IMR-90 (cell line): ENCODE measurements around the gene DHRS7B. TPM values are rescaled to one million over a fixed set of nuclear protein-coding genes. Genes with fewer than 3 reads are reported as not detected.

Experiments used
- ATAC-seq: fragments of 200-7000 bp; cut with Tn5 transposase; 2 replicates; pipeline ENCODE4 v1.9.1; 2020; ENCODE audit warnings: low read depth, mild to moderate bottlenecking, moderate library complexity
- BruUV-seq: library from RNA; stranded (reverse); fragments of 400-500 nt; replicated peaks from 2 replicates; lab custom pipeline; 2021; lab: Mats Ljungman, UMichigan
- CTCF ChIA-PET: fragments of 300-600 bp; formaldehyde crosslinking; extraction: SDS; loops from one replicate; lab custom pipeline; 2021; ENCODE audit warnings: antibody characterized with exemption; lab: Yijun Ruan, JAX
- POLR2A ChIA-PET: fragments of 300-600 bp; sonication (Branson Sonifier 250); formaldehyde crosslinking; loops from one replicate; lab custom pipeline; 2022; ENCODE audit warnings: antibody characterized with exemption; ENCODE audit not compliant: unreplicated experiment; lab: Charles Lee
- DNase-seq: peaks from one replicate; pipeline ENCODE4 v3.0.0; 2013
- H2AFZ ChIP-seq: replicated peaks from 2 replicates; pipeline ENCODE3; 2013; ENCODE audit warnings: low read length, mild to moderate bottlenecking; ENCODE audit not compliant: poor library complexity
- H2AK5ac ChIP-seq: 2 replicates; pipeline ENCODE4 v1.6.1; 2013; ENCODE audit warnings: low read depth, low read length, inconsistent platforms
- H2AK9ac ChIP-seq: replicated peaks from 2 replicates; pipeline ENCODE3; 2013; ENCODE audit warnings: mild to moderate bottlenecking, low read depth, low read length, moderate library complexity; ENCODE audit not compliant: poor library complexity
- H2BK120ac ChIP-seq: 2 replicates; pipeline ENCODE4 v1.6.1; 2013; ENCODE audit warnings: low read depth, low read length, inconsistent platforms
- H2BK15ac ChIP-seq: 3 replicates; pipeline ENCODE4 v1.6.1; 2013; ENCODE audit warnings: low read depth, low read length, inconsistent platforms
- H2BK20ac ChIP-seq: 2 replicates; pipeline ENCODE4 v1.6.1; 2013; ENCODE audit warnings: low read depth, mild to moderate bottlenecking, inconsistent platforms, low read length, moderate library complexity
- H2BK5ac ChIP-seq: 2 replicates; pipeline ENCODE4 v1.6.1; 2013; ENCODE audit warnings: mild to moderate bottlenecking, low read depth, low read length, inconsistent platforms; ENCODE audit not compliant: poor library complexity, severe bottlenecking
- H3K14ac ChIP-seq: replicated peaks from 2 replicates; pipeline ENCODE4 v1.6.1; 2013; ENCODE audit warnings: low read depth, low read length, inconsistent platforms
- H3K18ac ChIP-seq: 2 replicates; pipeline ENCODE4 v1.6.1; 2013; ENCODE audit warnings: low read depth, low read length, control low read depth
- H3K23ac ChIP-seq: 2 replicates; pipeline ENCODE4 v1.6.1; 2013; ENCODE audit warnings: low read depth, low read length, inconsistent platforms
- H3K27ac ChIP-seq: 2 replicates; pipeline ENCODE4 v1.5.1; 2013; ENCODE audit warnings: mild to moderate bottlenecking, control low read depth, low read length; ENCODE audit not compliant: insufficient read depth
- H3K27me3 ChIP-seq: 2 replicates; pipeline ENCODE4 v1.6.1; 2013; ENCODE audit warnings: low read length; ENCODE audit not compliant: control insufficient read depth, insufficient read depth
- H3K36me3 ChIP-seq: 2 replicates; pipeline ENCODE4 v1.6.1; 2013; ENCODE audit warnings: low read length, mixed read lengths; ENCODE audit not compliant: control insufficient read depth, insufficient read depth
- H3K4ac ChIP-seq: 2 replicates; pipeline ENCODE4 v1.6.1; 2013; ENCODE audit warnings: low read depth, low read length, inconsistent platforms
- H3K4me1 ChIP-seq: 2 replicates; pipeline ENCODE4 v1.6.1; 2013; ENCODE audit warnings: low read length, mixed read lengths; ENCODE audit not compliant: control insufficient read depth, insufficient read depth
- H3K4me2 ChIP-seq: 2 replicates; pipeline ENCODE4 v1.6.1; 2013; ENCODE audit warnings: low read depth, mild to moderate bottlenecking, control low read depth, low read length, moderate library complexity
- H3K4me3 ChIP-seq: 2 replicates; pipeline ENCODE4 v1.5.1; 2013; ENCODE audit warnings: low read depth, mild to moderate bottlenecking, control low read depth, low read length, moderate library complexity; ENCODE audit not compliant: insufficient read depth
- H3K56ac ChIP-seq: 2 replicates; pipeline ENCODE4 v1.6.1; 2013; ENCODE audit warnings: low read length, inconsistent platforms; ENCODE audit not compliant: insufficient read depth; ENCODE audit errors: extremely low read depth
- H3K79me1 ChIP-seq, 2 experiments: 2 replicates each; pipeline ENCODE4 v1.6.1; 2013; ENCODE audit warnings: low read length in 2 of 2, inconsistent platforms in 1 of 2, low read depth in 1 of 2
- H3K9ac ChIP-seq: 2 replicates; pipeline ENCODE4 v1.6.1; 2013; ENCODE audit warnings: low read depth, low read length, control low read depth
- H3K9me1 ChIP-seq: 2 replicates; pipeline ENCODE4 v1.6.1; 2013; ENCODE audit warnings: low read length, inconsistent platforms; ENCODE audit not compliant: insufficient read depth
- H3K9me3 ChIP-seq: 2 replicates; pipeline ENCODE4 v1.6.1; 2013; ENCODE audit warnings: low read length; ENCODE audit not compliant: control insufficient read depth, insufficient read depth
- H4K20me1 ChIP-seq: 2 replicates; pipeline ENCODE4 v1.6.1; 2013; ENCODE audit warnings: low read length, inconsistent platforms; ENCODE audit not compliant: insufficient read depth
- H4K5ac ChIP-seq: 2 replicates; pipeline ENCODE4 v1.6.1; 2013; ENCODE audit warnings: mild to moderate bottlenecking, low read depth, low read length, control low read depth
- H4K8ac ChIP-seq, 2 experiments: 2 replicates each; pipeline ENCODE4 v1.6.1; 2013; ENCODE audit warnings: low read depth in 2 of 2, low read length in 2 of 2, control low read depth in 1 of 2, inconsistent platforms in 1 of 2
- H4K91ac ChIP-seq: 2 replicates; pipeline ENCODE4 v1.6.1; 2013; ENCODE audit warnings: low read depth, low read length, inconsistent platforms; ENCODE audit not compliant: insufficient read depth
- BHLHE40 ChIP-seq: fragments of 150-350 bp; IDR thresholded peaks from 2 replicates; pipeline ENCODE4 v1.6.1; 2016; ENCODE audit warnings: mild to moderate bottlenecking, low read depth, low read length
- CEBPB ChIP-seq: IDR thresholded peaks from 2 replicates; pipeline ENCODE4 v1.6.1; 2012; ENCODE audit warnings: low read depth, low read length, improper control_type of control experiment
- CHD1 ChIP-seq: IDR thresholded peaks from 2 replicates; pipeline ENCODE4 v1.6.1; 2012; ENCODE audit warnings: low read depth, low read length, improper control_type of control experiment
- FOS ChIP-seq: fragments of 150-350 bp; IDR thresholded peaks from 2 replicates; pipeline ENCODE4 v1.6.1; 2016; ENCODE audit warnings: low read depth, low read length
- MAFK ChIP-seq: IDR thresholded peaks from 2 replicates; pipeline ENCODE4 v1.6.1; 2012; ENCODE audit warnings: low read depth, low read length, improper control_type of control experiment
- MAZ ChIP-seq: IDR thresholded peaks from 2 replicates; pipeline ENCODE4 v1.6.1; 2012; ENCODE audit warnings: low read depth, mild to moderate bottlenecking, low read length, improper control_type of control experiment, moderate library complexity, borderline replicate concordance
- MXI1 ChIP-seq: IDR thresholded peaks from 2 replicates; pipeline ENCODE4 v1.6.1; 2012; ENCODE audit warnings: low read depth, mild to moderate bottlenecking, low read length, moderate library complexity, borderline replicate concordance
- NFE2L2 ChIP-seq: fragments of 150-350 bp; IDR thresholded peaks from 2 replicates; pipeline ENCODE4 v1.6.1; 2016; ENCODE audit warnings: low read depth, mild to moderate bottlenecking, low read length
- POLR2A ChIP-seq: IDR thresholded peaks from 2 replicates; pipeline ENCODE4 v1.6.1; 2012; ENCODE audit warnings: mild to moderate bottlenecking, low read depth, low read length
- RAD21 ChIP-seq: IDR thresholded peaks from 2 replicates; pipeline ENCODE4 v1.6.1; 2012; ENCODE audit warnings: low read length, improper control_type of control experiment
- RCOR1 ChIP-seq: IDR thresholded peaks from 2 replicates; pipeline ENCODE4 v1.6.1; 2012; ENCODE audit warnings: mild to moderate bottlenecking, low read length, improper control_type of control experiment; ENCODE audit not compliant: insufficient replicate concordance
- RFX5 ChIP-seq: IDR thresholded peaks from 2 replicates; pipeline ENCODE4 v1.8.0; 2012; ENCODE audit warnings: low read depth, mild to moderate bottlenecking, low read length, moderate library complexity
- SMC3 ChIP-seq: fragments of 150-350 bp; IDR thresholded peaks from 2 replicates; pipeline ENCODE4 v1.6.1; 2016; ENCODE audit warnings: low read depth, mild to moderate bottlenecking, antibody characterized with exemption, low read length, moderate library complexity
- WGBS, 2 experiments: methylation state at CpG; one replicate each; pipeline versions ENCODE4 v1.1.5 to v1.1.7; 2013; ENCODE audit warnings: missing lambda C conversion rate in 2 of 2; ENCODE audit not compliant: insufficient read length in 1 of 2; ENCODE audit errors: extremely low coverage in 2 of 2; 5-methylcytosine and 5-hydroxymethylcytosine counted together
- dilution Hi-C: fragments of 300-500 bp; cut with HindIII; formaldehyde crosslinking; loops from one replicate; pipeline ENCODE4 v1.14.3; 2018; ENCODE audit warnings: low sequenced_read_pairs; ENCODE audit not compliant: unreplicated experiment
- in situ Hi-C: fragments of 300-500 bp; cut with MboI; formaldehyde crosslinking; loops from 3 replicates; pipeline ENCODE4 v1.14.3; 2019; ENCODE audit warnings: low sequenced_read_pairs, inconsistent platforms, mixed read lengths
- intact Hi-C: fragments of 100-400 bp; cut with micrococcal nuclease; formaldehyde crosslinking; loops from 2 replicates; pipeline ENCODE4 v1.10.0; 2022
- polyA plus RNA-seq, 3 experiments: library from polyadenylated mRNA; depleted of rRNA; stranded (reverse); fragments of >200 nt; gene quantifications; 2 replicates each; pipeline ENCODE4 v1.2.3, GENCODE V29; 2012; ENCODE audit warnings: low replicate concordance in 1 of 3
- total RNA-seq: library from RNA; depleted of rRNA; stranded (reverse); fragments of >200 nt; gene quantifications from 2 replicates; pipeline ENCODE4 v1.2.3, GENCODE V29; 2012
- TF ChIP-seq, protein P1 (sequence below): conservative IDR thresholded peaks from 2 replicates; pipeline ENCODE4 v1.5.1; 2012; ENCODE audit warnings: mild to moderate bottlenecking, low read depth, low read length, improper control_type of control experiment
- TF ChIP-seq, protein P2 (sequence below): fragments of 150-350 bp; IDR thresholded peaks from 2 replicates; pipeline ENCODE4 v1.6.1; 2016; ENCODE audit warnings: low read depth, mild to moderate bottlenecking, low read length, moderate library complexity, borderline replicate concordance
- TF ChIP-seq, protein P3 (sequence below): fragments of 150-350 bp; IDR thresholded peaks from 2 replicates; pipeline ENCODE4 v1.6.1; 2017; ENCODE audit warnings: mild to moderate bottlenecking, antibody characterized with exemption, low read length, low read depth

Gene DHRS7B
- total and polyA plus RNA-seq, 2 of the 4 experiments (the other 2 are of a cell fraction): 24.4 to 34.4 TPM

DNA sequence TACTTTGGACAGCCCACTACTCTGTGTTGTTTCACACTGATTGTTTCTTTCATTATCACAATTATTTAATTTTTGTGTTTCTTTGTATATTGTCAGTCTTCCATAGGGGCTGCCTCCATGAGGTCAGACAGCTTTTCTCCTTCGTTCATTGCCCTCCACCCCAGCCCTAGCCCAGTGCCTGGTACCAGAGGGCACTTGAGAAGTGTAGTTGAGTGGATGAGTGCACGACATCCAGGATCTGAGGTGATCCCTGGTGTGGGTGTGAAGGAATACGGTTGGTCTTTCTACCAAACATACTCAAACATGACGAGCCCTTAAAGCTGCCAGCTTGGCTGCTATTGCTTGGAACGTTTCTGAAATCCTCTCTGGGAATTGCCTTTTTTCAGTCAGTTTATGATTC, 37.9 kb downstream of the DHRS7B start:
- H3K4ac ChIP-seq: no peak overlapping the region
- H4K8ac ChIP-seq: no peak overlapping the region
- no peak overlapping the region for H3K18ac ChIP-seq
- ChIA-PET CTCF (no interaction called here), POLR2A (no interaction called here)
- no peak overlapping the region for H2BK15ac ChIP-seq
- no peak overlapping the region for H2BK20ac ChIP-seq
- peaks cover 17 to 21% of the 10 kb centered on the region in 2 experiments for H3K79me1 ChIP-seq
- no peak overlapping the region for H2AK9ac ChIP-seq
- intact Hi-C loops: loop anchor here (5.0 kb wide), 1 partner anchor 48 kb away; the partner anchor contains the start of gene TMEM11
- TF ChIP-seq, protein P1, sequence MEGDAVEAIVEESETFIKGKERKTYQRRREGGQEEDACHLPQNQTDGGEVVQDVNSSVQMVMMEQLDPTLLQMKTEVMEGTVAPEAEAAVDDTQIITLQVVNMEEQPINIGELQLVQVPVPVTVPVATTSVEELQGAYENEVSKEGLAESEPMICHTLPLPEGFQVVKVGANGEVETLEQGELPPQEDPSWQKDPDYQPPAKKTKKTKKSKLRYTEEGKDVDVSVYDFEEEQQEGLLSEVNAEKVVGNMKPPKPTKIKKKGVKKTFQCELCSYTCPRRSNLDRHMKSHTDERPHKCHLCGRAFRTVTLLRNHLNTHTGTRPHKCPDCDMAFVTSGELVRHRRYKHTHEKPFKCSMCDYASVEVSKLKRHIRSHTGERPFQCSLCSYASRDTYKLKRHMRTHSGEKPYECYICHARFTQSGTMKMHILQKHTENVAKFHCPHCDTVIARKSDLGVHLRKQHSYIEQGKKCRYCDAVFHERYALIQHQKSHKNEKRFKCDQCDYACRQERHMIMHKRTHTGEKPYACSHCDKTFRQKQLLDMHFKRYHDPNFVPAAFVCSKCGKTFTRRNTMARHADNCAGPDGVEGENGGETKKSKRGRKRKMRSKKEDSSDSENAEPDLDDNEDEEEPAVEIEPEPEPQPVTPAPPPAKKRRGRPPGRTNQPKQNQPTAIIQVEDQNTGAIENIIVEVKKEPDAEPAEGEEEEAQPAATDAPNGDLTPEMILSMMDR: no peak
- TF ChIP-seq MAZ: no peak
- no peak for TF ChIP-seq POLR2A
- TF ChIP-seq RFX5: no peak
- TF ChIP-seq SMC3: no peak
- no peak for TF ChIP-seq FOS
- TF ChIP-seq CEBPB: no peak
- TF ChIP-seq RAD21: no peak
- TF ChIP-seq CHD1: no peak
- no peak for TF ChIP-seq MAFK
- TF ChIP-seq, protein P2, sequence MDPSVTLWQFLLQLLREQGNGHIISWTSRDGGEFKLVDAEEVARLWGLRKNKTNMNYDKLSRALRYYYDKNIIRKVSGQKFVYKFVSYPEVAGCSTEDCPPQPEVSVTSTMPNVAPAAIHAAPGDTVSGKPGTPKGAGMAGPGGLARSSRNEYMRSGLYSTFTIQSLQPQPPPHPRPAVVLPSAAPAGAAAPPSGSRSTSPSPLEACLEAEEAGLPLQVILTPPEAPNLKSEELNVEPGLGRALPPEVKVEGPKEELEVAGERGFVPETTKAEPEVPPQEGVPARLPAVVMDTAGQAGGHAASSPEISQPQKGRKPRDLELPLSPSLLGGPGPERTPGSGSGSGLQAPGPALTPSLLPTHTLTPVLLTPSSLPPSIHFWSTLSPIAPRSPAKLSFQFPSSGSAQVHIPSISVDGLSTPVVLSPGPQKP: no peak
- TF ChIP-seq MXI1: no peak
- TF ChIP-seq NFE2L2: no peak
- no peak for TF ChIP-seq RCOR1
- no peak for TF ChIP-seq BHLHE40
- TF ChIP-seq, protein P3, sequence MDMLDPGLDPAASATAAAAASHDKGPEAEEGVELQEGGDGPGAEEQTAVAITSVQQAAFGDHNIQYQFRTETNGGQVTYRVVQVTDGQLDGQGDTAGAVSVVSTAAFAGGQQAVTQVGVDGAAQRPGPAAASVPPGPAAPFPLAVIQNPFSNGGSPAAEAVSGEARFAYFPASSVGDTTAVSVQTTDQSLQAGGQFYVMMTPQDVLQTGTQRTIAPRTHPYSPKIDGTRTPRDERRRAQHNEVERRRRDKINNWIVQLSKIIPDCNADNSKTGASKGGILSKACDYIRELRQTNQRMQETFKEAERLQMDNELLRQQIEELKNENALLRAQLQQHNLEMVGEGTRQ: no peak
- H3K9me1 ChIP-seq: peaks cover 10% of the 10 kb centered on the region; the same call in 1 of the 2 replicates
- ATAC-seq: no peak
- no peak for DNase-seq
- H3K9me3 ChIP-seq: no peaks in the 10 kb centered on the region
- no peaks in the 10 kb centered on the region for H3K27me3 ChIP-seq
- no peak overlapping the region for H3K4me3 ChIP-seq
- H3K27ac ChIP-seq: no peak overlapping the region
- H3K4me1 ChIP-seq: peaks cover 20% of the 10 kb centered on the region
- no peak overlapping the region for H3K9ac ChIP-seq
- H4K5ac ChIP-seq: no peak overlapping the region
- BruUV-seq: no TSS peak
- no peaks in the 10 kb centered on the region for H3K36me3 ChIP-seq
- no peak overlapping the region for H3K14ac ChIP-seq
- H3K56ac ChIP-seq: no peak overlapping the region
- in situ Hi-C loops: no loop called here
- dilution Hi-C loops: no loop called here
- H3K4me2 ChIP-seq: no peak overlapping the region
- no peak overlapping the region for H2BK5ac ChIP-seq
- H4K20me1 ChIP-seq: no peaks in the 10 kb centered on the region; the same call in 1 of the 2 replicates
- H2BK120ac ChIP-seq: no peak overlapping the region
- WGBS, 2 experiments: no CpG with 5 or more reads among the region's 5 CpGs
- no peak overlapping the region for H2AK5ac ChIP-seq
- no peak overlapping the region for H2AFZ ChIP-seq
- no peak overlapping the region for H3K23ac ChIP-seq
- no peak overlapping the region for H4K91ac ChIP-seq
